A673 (cell line): ENCODE results near the gene CRPPA.

Experiments used
- CTCF ChIP-seq: fragments of 300-800, 200-600 bp; sonication (generic); conservative IDR thresholded peaks from 2 replicates; pipeline ENCODE4 v1.5.1; 2017; ENCODE audit warnings: low read depth, mild to moderate bottlenecking, antibody characterized with exemption, low read length, moderate library complexity, mixed read lengths
- EZH2 ChIP-seq: fragments of 200-600 bp; sonication (generic); IDR thresholded peaks from 2 replicates; pipeline ENCODE4 v1.6.1; 2017; ENCODE audit warnings: borderline replicate concordance, low read depth, mild to moderate bottlenecking, mixed read lengths, antibody characterized with exemption, low read length; ENCODE audit not compliant: poor library complexity, severe bottlenecking

GRCh38 chr7:16417906-16418305 lies 3.4 kb downstream of the CRPPA start:
- TF ChIP-seq CTCF (no peak), EZH2 (no peak)
